Thymus (tissue), 11 donors: ENCODE results near the gene PELI2. TPM values are rescaled to one million over a fixed set of nuclear protein-coding genes. Genes with fewer than 3 reads are reported as not detected.

Experiments
- DNase-seq, 9 donors: peaks; one replicate each; pipeline ENCODE4 v3.0.0-alpha.2; 2013; ENCODE audit warnings: low spot score in 9 of 9, low read depth in 6 of 9, missing footprints in 1 of 9
- H3K27ac ChIP-seq, 2 donors: one replicate each; pipeline ENCODE4 v1.5.1; 2013; ENCODE audit warnings: control low read depth in 1 of 2, low read depth in 1 of 2, low read length in 1 of 2, mild to moderate bottlenecking in 1 of 2, moderate library complexity in 1 of 2
- H3K27me3 ChIP-seq, 2 donors: one replicate each; pipeline ENCODE4 v1.5.1; 2013; ENCODE audit warnings: low read length in 1 of 2; ENCODE audit not compliant: control insufficient read depth in 2 of 2, insufficient read depth in 1 of 2
- H3K36me3 ChIP-seq, 2 donors: one replicate each; pipeline ENCODE4 v1.5.1; 2013; ENCODE audit warnings: low read length in 1 of 2, mild to moderate bottlenecking in 1 of 2, moderate library complexity in 1 of 2; ENCODE audit not compliant: control insufficient read depth in 2 of 2, insufficient read depth in 2 of 2
- H3K4me1 ChIP-seq, 2 donors: one replicate each; pipeline ENCODE4 v1.5.1; 2013; ENCODE audit warnings: low read length in 2 of 2; ENCODE audit not compliant: control insufficient read depth in 2 of 2, insufficient read depth in 2 of 2
- H3K4me3 ChIP-seq, 2 donors: one replicate each; pipeline ENCODE4 v1.5.1; 2013; ENCODE audit warnings: low read length in 2 of 2, control low read depth in 1 of 2, mild to moderate bottlenecking in 1 of 2
- H3K9me3 ChIP-seq, 2 donors: one replicate each; pipeline ENCODE4 v1.5.1; 2013; ENCODE audit warnings: low read length in 1 of 2, mild to moderate bottlenecking in 1 of 2; ENCODE audit not compliant: control insufficient read depth in 2 of 2, insufficient read depth in 1 of 2
- WGBS: extraction: QIAGEN DNeasy Blood & Tissue Kit; methylation state at CpG from one replicate; pipeline ENCODE4 v1.1.7; 2013; 5-methylcytosine and 5-hydroxymethylcytosine counted together
- polyA plus RNA-seq: library from polyadenylated mRNA; stranded (reverse); fragments of 200-250 nt; gene quantifications from one replicate; pipeline ENCODE4 v1.2.3, GENCODE V29; 2013
- total RNA-seq: library from RNA; stranded (reverse); fragments of 120-200 nt; gene quantifications from one replicate; pipeline ENCODE4 v1.2.4, GENCODE V29; 2013
- donor health status: healthy.

PELI2 gene
- total and polyA plus RNA-seq, 2 donors, result 8.6 to 21.1 TPM

- H3K36me3 ChIP-seq, result peaks cover 5 to 10% of the 10 kb centered on the region in 2 donors
- WGBS, result over 99% methylated on average over 2 of the region's 2 CpGs
- no peak for DNase-seq
- H3K4me3 ChIP-seq, result no peak overlapping the region
- no peaks in the 10 kb centered on the region for H3K9me3 ChIP-seq
- H3K27me3 ChIP-seq, result no peaks in the 10 kb centered on the region
- peaks cover 3 to 7% of the 10 kb centered on the region in 2 donors for H3K4me1 ChIP-seq
- no peak overlapping the region for H3K27ac ChIP-seq
These were observed 63.5 kb downstream of the PELI2 start for GRCh38 chr14:56181681-56182085.

- WGBS, result 99% methylated on average over 4 of the region's 4 CpGs
- Histone ChIP-seq H3K27me3 (no peaks in the 10 kb centered on the region), H3K27ac (no peak overlapping the region), H3K9me3 (no peaks in the 10 kb centered on the region), H3K4me3 (no peak overlapping the region), H3K36me3 (peaks cover 5 to 10% of the 10 kb centered on the region in 2 donors), H3K4me1 (peaks cover 3 to 7% of the 10 kb centered on the region in 2 donors)
- no peak for DNase-seq
These were observed 64.2 kb downstream of the PELI2 start for GRCh38 chr14:56182410-56182809.

GRCh38 chr14:56183631-56184157, 65.5 kb downstream of the PELI2 start:
- Histone ChIP-seq H3K4me3 (no peak overlapping the region), H3K36me3 (peaks cover 4 to 8% of the 10 kb centered on the region in 2 donors), H3K27me3 (no peaks in the 10 kb centered on the region), H3K4me1 (peaks cover 3 to 7% of the 10 kb centered on the region in 2 donors), H3K27ac (no peak overlapping the region), H3K9me3 (no peaks in the 10 kb centered on the region)
- over 99% methylated on average over 2 of the region's 2 CpGs for WGBS
- DNase-seq, result no peak

GRCh38 chr14:56185992-56186391, 67.8 kb downstream of the PELI2 start:
- H3K27me3 ChIP-seq, result no peaks in the 10 kb centered on the region
- H3K9me3 ChIP-seq, result no peaks in the 10 kb centered on the region
- peak in 1 of 9 donors; percentile 24 for DNase-seq
- peaks cover 0 to 5% of the 10 kb centered on the region in 2 donors for H3K4me1 ChIP-seq
- no peak overlapping the region for H3K4me3 ChIP-seq
- no peak overlapping the region for H3K27ac ChIP-seq
- peaks cover 3 to 4% of the 10 kb centered on the region in 2 donors for H3K36me3 ChIP-seq

GRCh38 chr14:56187736-56188135, 69.5 kb downstream of the PELI2 start:
- WGBS, result 90% methylated on average over 11 of the region's 11 CpGs
- Histone ChIP-seq H3K27me3 (no peaks in the 10 kb centered on the region), H3K4me1 (peaks cover 3 to 9% of the 10 kb centered on the region in 2 donors)

GRCh38 chr14:56189307-56189706, 71.1 kb downstream of the PELI2 start:
- Histone ChIP-seq H3K4me1 (peaks cover 10 to 20% of the 10 kb centered on the region in 2 donors), H3K9me3 (no peaks in the 10 kb centered on the region), H3K27me3 (no peaks in the 10 kb centered on the region), H3K4me3 (no peak overlapping the region), H3K27ac (no peak overlapping the region), H3K36me3 (peaks cover 3 to 4% of the 10 kb centered on the region in 2 donors)
- 93% methylated on average over 4 of the region's 4 CpGs for WGBS
- no peak for DNase-seq

More at GRCh38 chr14:56187736-56188135, 69.5 kb downstream of the PELI2 start:
- H3K4me3 ChIP-seq, result no peak overlapping the region
- no peaks in the 10 kb centered on the region for H3K9me3 ChIP-seq
- peaks cover 3 to 4% of the 10 kb centered on the region in 2 donors for H3K36me3 ChIP-seq
- H3K27ac ChIP-seq, result no peak overlapping the region
- no peak for DNase-seq

GRCh38 chr14:56193347-56193746, 75.1 kb downstream of the PELI2 start:
- H3K9me3 ChIP-seq, result no peaks in the 10 kb centered on the region
- H3K4me3 ChIP-seq, result no peak overlapping the region
- peak overlapping the region in 1 of 2 donors; percentile 96 for H3K27ac ChIP-seq
- H3K4me1 ChIP-seq, result peaks cover 31 to 44% of the 10 kb centered on the region in 2 donors
- no peaks in the 10 kb centered on the region for H3K27me3 ChIP-seq
- DNase-seq, result no peak
- H3K36me3 ChIP-seq, result no peaks in the 10 kb centered on the region
- 96% methylated on average over 1 of the region's 1 CpG for WGBS

- Histone ChIP-seq H3K27me3 (no peaks in the 10 kb centered on the region), H3K4me1 (peaks cover 31 to 44% of the 10 kb centered on the region in 2 donors)
- 8% methylated on average over 7 of the region's 7 CpGs for WGBS
These were observed 75.8 kb downstream of the PELI2 start for GRCh38 chr14:56194042-56194441.

GRCh38 chr14:56195223-56195622, 77.0 kb downstream of the PELI2 start:
- Histone ChIP-seq H3K27ac (peak overlapping the region; percentile 83 to 96), H3K4me3 (peak overlapping the region; percentile 1 to 3), H3K9me3 (no peaks in the 10 kb centered on the region), H3K27me3 (no peaks in the 10 kb centered on the region), H3K36me3 (peaks cover 0 to under 1% of the 10 kb centered on the region in 2 donors), H3K4me1 (peaks cover 31 to 44% of the 10 kb centered on the region in 2 donors)
- 15% methylated on average over 5 of the region's 5 CpGs for WGBS
- peak in 4 of 9 donors; percentile 39 to 77 (median 55) for DNase-seq

More at GRCh38 chr14:56194042-56194441, 75.8 kb downstream of the PELI2 start:
- H3K27ac ChIP-seq, result peak overlapping the region; percentile 77 to 96
- no peak overlapping the region for H3K4me3 ChIP-seq
- peak in 4 of 9 donors; percentile 45 to 80 (median 58) for DNase-seq
- H3K9me3 ChIP-seq, result no peaks in the 10 kb centered on the region
- no peaks in the 10 kb centered on the region for H3K36me3 ChIP-seq
